ENCODE data around the gene PLB1.

DNA sequence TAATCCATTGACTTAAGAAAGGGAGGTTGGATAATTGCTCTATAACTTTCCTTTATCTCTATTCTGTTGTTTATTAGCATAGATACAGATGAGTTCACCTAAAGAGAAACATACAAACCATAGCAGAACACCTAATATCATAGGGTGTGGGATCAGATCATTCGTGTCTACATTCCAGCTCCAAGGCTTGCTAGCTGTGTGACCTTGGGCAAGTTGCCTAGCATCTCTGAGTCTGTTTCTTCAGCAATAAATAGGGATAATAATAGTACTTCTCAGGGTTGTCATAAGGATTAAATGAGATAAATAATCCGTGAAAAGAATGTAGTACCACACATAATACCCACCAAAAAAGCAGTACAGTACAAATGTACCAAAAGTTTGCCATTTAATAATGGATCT, 126.2 kb downstream of the PLB1 start:
- TF ChIP-seq MAX (IDR thresholded peaks at IDR 0.05) = no peak
- no peak for TF ChIP-seq TCF12 (IDR thresholded peaks at IDR 0.05; ENCODE audit: low read depth)
- no peak for TF ChIP-seq TAF1 (IDR thresholded peaks at IDR 0.05; ENCODE audit: low read depth)
- TF ChIP-seq EP300 (IDR thresholded peaks at IDR 0.05; ENCODE audit: borderline replicate concordance) = no peak
- no peak for TF ChIP-seq NFIC (IDR thresholded peaks at IDR 0.05)
- TF ChIP-seq CEBPB (IDR thresholded peaks at IDR 0.05) = no peak
- no peak for TF ChIP-seq RAD21 (IDR thresholded peaks at IDR 0.05; ENCODE audit: low read depth)
- no peak for TF ChIP-seq FOXM1 (IDR thresholded peaks at IDR 0.05; ENCODE audit: borderline replicate concordance, low read depth)
- TF ChIP-seq YY1 (IDR thresholded peaks at IDR 0.05; ENCODE audit: low read depth) = no peak
- TF ChIP-seq, protein P1, sequence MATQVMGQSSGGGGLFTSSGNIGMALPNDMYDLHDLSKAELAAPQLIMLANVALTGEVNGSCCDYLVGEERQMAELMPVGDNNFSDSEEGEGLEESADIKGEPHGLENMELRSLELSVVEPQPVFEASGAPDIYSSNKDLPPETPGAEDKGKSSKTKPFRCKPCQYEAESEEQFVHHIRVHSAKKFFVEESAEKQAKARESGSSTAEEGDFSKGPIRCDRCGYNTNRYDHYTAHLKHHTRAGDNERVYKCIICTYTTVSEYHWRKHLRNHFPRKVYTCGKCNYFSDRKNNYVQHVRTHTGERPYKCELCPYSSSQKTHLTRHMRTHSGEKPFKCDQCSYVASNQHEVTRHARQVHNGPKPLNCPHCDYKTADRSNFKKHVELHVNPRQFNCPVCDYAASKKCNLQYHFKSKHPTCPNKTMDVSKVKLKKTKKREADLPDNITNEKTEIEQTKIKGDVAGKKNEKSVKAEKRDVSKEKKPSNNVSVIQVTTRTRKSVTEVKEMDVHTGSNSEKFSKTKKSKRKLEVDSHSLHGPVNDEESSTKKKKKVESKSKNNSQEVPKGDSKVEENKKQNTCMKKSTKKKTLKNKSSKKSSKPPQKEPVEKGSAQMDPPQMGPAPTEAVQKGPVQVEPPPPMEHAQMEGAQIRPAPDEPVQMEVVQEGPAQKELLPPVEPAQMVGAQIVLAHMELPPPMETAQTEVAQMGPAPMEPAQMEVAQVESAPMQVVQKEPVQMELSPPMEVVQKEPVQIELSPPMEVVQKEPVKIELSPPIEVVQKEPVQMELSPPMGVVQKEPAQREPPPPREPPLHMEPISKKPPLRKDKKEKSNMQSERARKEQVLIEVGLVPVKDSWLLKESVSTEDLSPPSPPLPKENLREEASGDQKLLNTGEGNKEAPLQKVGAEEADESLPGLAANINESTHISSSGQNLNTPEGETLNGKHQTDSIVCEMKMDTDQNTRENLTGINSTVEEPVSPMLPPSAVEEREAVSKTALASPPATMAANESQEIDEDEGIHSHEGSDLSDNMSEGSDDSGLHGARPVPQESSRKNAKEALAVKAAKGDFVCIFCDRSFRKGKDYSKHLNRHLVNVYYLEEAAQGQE (IDR thresholded peaks at IDR 0.05; ENCODE audit: low read depth) = no peak
- TF ChIP-seq EGR1 (IDR thresholded peaks at IDR 0.05) = no peak
- no peak for TF ChIP-seq USF1 (IDR thresholded peaks at IDR 0.05)
- TF ChIP-seq CREB1 (IDR thresholded peaks at IDR 0.05; ENCODE audit: low read depth) = no peak
- no peak for TF ChIP-seq TEAD4 (IDR thresholded peaks at IDR 0.05)
